CD14-positive monocyte (primary cell): ENCODE results near the gene FOXO4. TPM values are rescaled to one million over a fixed set of nuclear protein-coding genes. Genes with fewer than 3 reads are reported as not detected.

ENCODE experiments used
- DNase-seq, 3 donors: peaks; one replicate each; pipeline ENCODE4 v3.0.0-alpha.2; 2011 to 2022
- H2AFZ ChIP-seq: 2 replicates; pipeline ENCODE4 v1.6.0; 2012; ENCODE audit warnings: mild to moderate bottlenecking, low read depth, low read length, inconsistent platforms; ENCODE audit not compliant: insufficient read depth, poor library complexity, severe bottlenecking
- H3K27ac ChIP-seq, 2 donors: 1 replicate in 1 of 2; 2 replicates in 1 of 2; pipeline ENCODE4 v1.5.1; 2012 to 2013; ENCODE audit warnings: low read length in 2 of 2, control low read depth in 1 of 2, inconsistent platforms in 1 of 2, low read depth in 1 of 2, mild to moderate bottlenecking in 1 of 2
- H3K27me3 ChIP-seq, 2 donors: one replicate each; pipeline versions ENCODE4 v1.6.0 to v1.6.1; 2011 to 2013; ENCODE audit warnings: low read length in 2 of 2; ENCODE audit not compliant: control insufficient read depth in 2 of 2, insufficient read depth in 2 of 2
- H3K36me3 ChIP-seq, 2 donors: replicated peaks in 1 of 2; 1 replicate in 1 of 2; 2 replicates in 1 of 2; pipeline versions ENCODE4 v1.5.1 to v1.6.1; 2012 to 2013; ENCODE audit warnings: low read length in 2 of 2, control low read depth in 1 of 2, inconsistent platforms in 1 of 2, mild to moderate bottlenecking in 1 of 2; ENCODE audit not compliant: insufficient read depth in 2 of 2, control insufficient read depth in 1 of 2
- H3K4me1 ChIP-seq, 2 donors: 1 replicate in 1 of 2; 2 replicates in 1 of 2; pipeline versions ENCODE4 v1.5.1 to v1.6.1; 2012 to 2013; ENCODE audit warnings: low read length in 2 of 2, control low read depth in 1 of 2, inconsistent platforms in 1 of 2, mild to moderate bottlenecking in 1 of 2, moderate library complexity in 1 of 2; ENCODE audit not compliant: insufficient read depth in 2 of 2, control insufficient read depth in 1 of 2
- H3K4me2 ChIP-seq: replicated peaks from 2 replicates; pipeline ENCODE3; 2012; ENCODE audit warnings: low read length, moderate library complexity, mild to moderate bottlenecking; ENCODE audit not compliant: poor library complexity, severe bottlenecking; ENCODE audit errors: extremely low read depth
- H3K4me3 ChIP-seq, 3 experiments: fragments of 200-600 bp in 1 of 3; sonication (generic) in 1 of 3; replicated peaks in 1 of 3; 1 replicate in 2 of 3; 2 replicates in 1 of 3; pipeline ENCODE4 v1.5.1; 2011 to 2013; ENCODE audit warnings: low read length in 3 of 3, mild to moderate bottlenecking in 3 of 3, control low read depth in 2 of 3, low read depth in 2 of 3, inconsistent platforms in 1 of 3, moderate library complexity in 1 of 3
- H3K79me2 ChIP-seq: 2 replicates; pipeline ENCODE4 v1.6.0; 2012; ENCODE audit warnings: mild to moderate bottlenecking, control low read depth, inconsistent platforms, low read length, moderate library complexity; ENCODE audit not compliant: insufficient read depth
- H3K9ac ChIP-seq: 2 replicates; pipeline ENCODE4 v1.6.0; 2017; ENCODE audit warnings: low read length, mild to moderate bottlenecking; ENCODE audit not compliant: insufficient read depth, poor library complexity, severe bottlenecking
- H3K9me3 ChIP-seq, 2 donors: replicated peaks in 1 of 2; 1 replicate in 1 of 2; 2 replicates in 1 of 2; pipeline versions ENCODE4 v1.5.1 to v1.6.1; 2012 to 2013; ENCODE audit warnings: low read length in 2 of 2, control low read depth in 1 of 2; ENCODE audit not compliant: control insufficient read depth in 1 of 2, insufficient read depth in 1 of 2
- H4K20me1 ChIP-seq: 2 replicates; pipeline ENCODE4 v1.6.0; 2012; ENCODE audit warnings: mild to moderate bottlenecking, low read length, control low read depth, moderate library complexity; ENCODE audit not compliant: insufficient read depth
- H3K27ac Mint-ChIP-seq, 7 donors: one replicate each; pipeline ENCODE4 v1.8.0; 2020; ENCODE audit warnings: mild to moderate bottlenecking in 7 of 7, mixed read lengths in 7 of 7, moderate library complexity in 6 of 7, inconsistent platforms in 2 of 7
- H3K27me3 Mint-ChIP-seq, 3 donors: one replicate each; pipeline ENCODE4 v1.8.0; 2021 to 2022; ENCODE audit warnings: low read depth in 3 of 3, mild to moderate bottlenecking in 3 of 3, mixed read lengths in 3 of 3, moderate library complexity in 3 of 3, inconsistent platforms in 1 of 3
- H3K36me3 Mint-ChIP-seq, 2 donors: one replicate each; pipeline ENCODE4 v1.8.0; 2020; ENCODE audit warnings: mixed read lengths in 2 of 2, inconsistent platforms in 1 of 2, mild to moderate bottlenecking in 1 of 2
- H3K4me1 Mint-ChIP-seq: one replicate; pipeline ENCODE4 v1.8.0; 2020; ENCODE audit warnings: mild to moderate bottlenecking, mixed read lengths
- H3K4me3 Mint-ChIP-seq, 2 donors: one replicate each; pipeline ENCODE4 v1.8.0; 2020; ENCODE audit warnings: mild to moderate bottlenecking in 2 of 2, mixed read lengths in 2 of 2, moderate library complexity in 1 of 2
- H3K9me3 Mint-ChIP-seq, 7 donors: one replicate each; pipeline ENCODE4 v1.8.0; 2020 to 2022; ENCODE audit warnings: mixed read lengths in 7 of 7, mild to moderate bottlenecking in 6 of 7, moderate library complexity in 6 of 7, inconsistent platforms in 2 of 7
- WGBS: methylation state at CpG from one replicate; pipeline ENCODE4 v1.1.5; 2013; ENCODE audit warnings: missing lambda C conversion rate; ENCODE audit not compliant: insufficient coverage; 5-methylcytosine and 5-hydroxymethylcytosine counted together
- intact Hi-C, 2 donors: fragments of 100-400 bp; cut with micrococcal nuclease; formaldehyde crosslinking; loops; one replicate each; pipeline versions ENCODE4 v1.15.0 to v1.15.1; 2023
- polyA plus RNA-seq, 3 donors: library from polyadenylated mRNA; depleted of rRNA in 1 of 3; unstranded in 2 of 3; stranded (reverse) in 1 of 3; fragments of 300-500 nt in 2 of 3; fragments of >200 nt in 1 of 3; fragmentation: Illumina TruSeq in 2 of 3; gene quantifications; 1 replicate in 2 of 3; 2 replicates in 1 of 3; pipeline ENCODE4 v1.2.3, GENCODE V29; 2012 to 2021
- TF ChIP-seq, protein P1 (sequence below): fragments of 200-600 bp; IDR thresholded peaks from one replicate; pipeline ENCODE4 v1.8.0; 2022; ENCODE audit warnings: antibody characterized with exemption, mild to moderate bottlenecking

The FOXO4 gene
- polyA plus RNA-seq, 3 donors: 1.4 to 9.2 (median 1.5) TPM

DNA sequence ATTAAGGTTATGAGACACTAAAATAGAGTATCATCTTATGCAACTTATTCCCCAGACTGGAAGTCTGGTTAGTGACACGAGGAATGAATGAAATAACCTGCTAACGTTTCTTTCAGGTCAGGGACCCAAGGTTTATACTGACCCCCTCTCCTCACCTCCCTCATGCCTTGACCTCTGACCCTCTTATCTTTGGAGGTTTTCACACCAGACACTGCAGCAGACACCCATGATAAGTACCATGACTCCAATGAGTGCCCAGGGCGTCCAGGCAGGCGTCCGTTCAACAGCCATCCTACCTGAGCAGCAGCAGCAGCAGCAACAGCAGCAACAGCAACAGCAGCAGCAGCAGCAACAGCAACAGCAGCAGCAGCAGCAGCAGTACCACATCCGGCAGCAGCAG, 44.8 kb downstream of the FOXO4 start:
- Mint-ChIP-seq H3K9me3 (peaks cover 0 to 5% (median 0%) of the 10 kb centered on the region in 7 donors), H3K4me3 (no peak overlapping the region), H3K27ac (no peak overlapping the region), H3K4me1 (peaks cover 15% of the 10 kb centered on the region), H3K27me3 (peaks cover 0 to 21% (median 1%) of the 10 kb centered on the region in 3 donors), H3K36me3 (peaks cover 54 to 69% of the 10 kb centered on the region in 2 donors)
- Histone ChIP-seq H3K9me3 (no peaks in the 10 kb centered on the region), H3K4me2 (no peak overlapping the region), H4K20me1 (no peaks in the 10 kb centered on the region), H3K27ac (no peak overlapping the region), H3K36me3 (peaks cover 55 to 66% of the 10 kb centered on the region in 2 donors), H3K27me3 (no peaks in the 10 kb centered on the region), H3K79me2 (no peaks in the 10 kb centered on the region), H3K4me3 (no peak overlapping the region), H2AFZ (no peak overlapping the region), H3K9ac (no peak overlapping the region), H3K4me1 (peaks cover 0 to 7% of the 10 kb centered on the region in 2 donors)
- TF ChIP-seq, protein P1, sequence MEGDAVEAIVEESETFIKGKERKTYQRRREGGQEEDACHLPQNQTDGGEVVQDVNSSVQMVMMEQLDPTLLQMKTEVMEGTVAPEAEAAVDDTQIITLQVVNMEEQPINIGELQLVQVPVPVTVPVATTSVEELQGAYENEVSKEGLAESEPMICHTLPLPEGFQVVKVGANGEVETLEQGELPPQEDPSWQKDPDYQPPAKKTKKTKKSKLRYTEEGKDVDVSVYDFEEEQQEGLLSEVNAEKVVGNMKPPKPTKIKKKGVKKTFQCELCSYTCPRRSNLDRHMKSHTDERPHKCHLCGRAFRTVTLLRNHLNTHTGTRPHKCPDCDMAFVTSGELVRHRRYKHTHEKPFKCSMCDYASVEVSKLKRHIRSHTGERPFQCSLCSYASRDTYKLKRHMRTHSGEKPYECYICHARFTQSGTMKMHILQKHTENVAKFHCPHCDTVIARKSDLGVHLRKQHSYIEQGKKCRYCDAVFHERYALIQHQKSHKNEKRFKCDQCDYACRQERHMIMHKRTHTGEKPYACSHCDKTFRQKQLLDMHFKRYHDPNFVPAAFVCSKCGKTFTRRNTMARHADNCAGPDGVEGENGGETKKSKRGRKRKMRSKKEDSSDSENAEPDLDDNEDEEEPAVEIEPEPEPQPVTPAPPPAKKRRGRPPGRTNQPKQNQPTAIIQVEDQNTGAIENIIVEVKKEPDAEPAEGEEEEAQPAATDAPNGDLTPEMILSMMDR: no peak
- intact Hi-C loops: no loop called here
- no peak for DNase-seq
- no CpG with 5 or more reads among the region's 6 CpGs for WGBS

DNA sequence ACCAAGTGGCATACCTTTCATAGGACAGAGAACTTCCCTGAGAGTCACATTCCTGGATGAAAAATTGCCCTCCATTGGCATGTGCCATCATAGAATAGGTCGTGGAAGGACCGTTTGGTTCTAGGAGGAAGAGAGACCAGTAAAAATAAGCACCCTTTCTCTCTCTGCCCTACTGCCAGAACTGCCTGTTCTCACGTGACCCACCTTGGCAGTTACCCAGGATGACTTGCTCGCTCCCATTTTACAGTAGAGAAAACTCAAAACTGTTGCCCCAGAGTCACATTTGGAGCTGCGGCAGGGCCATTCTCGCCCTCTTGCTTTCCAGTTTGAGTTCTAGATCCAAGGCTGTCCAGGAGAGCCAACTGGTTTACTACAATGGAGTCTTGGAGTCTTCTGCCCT, 47.9 kb downstream of the FOXO4 start:
- Mint-ChIP-seq H3K36me3 (peaks cover 25 to 38% of the 10 kb centered on the region in 2 donors), H3K4me1 (peaks cover 34% of the 10 kb centered on the region), H3K9me3 (peaks cover 0 to 5% (median 0%) of the 10 kb centered on the region in 7 donors), H3K27ac (peak overlapping the region in 3 of 7 donors; percentile 42 to 75 (median 46)), H3K4me3 (no peak overlapping the region), H3K27me3 (peaks cover 0 to 17% (median 0%) of the 10 kb centered on the region in 3 donors)
- Histone ChIP-seq H3K4me1 (peaks cover 17 to 29% of the 10 kb centered on the region in 2 donors), H2AFZ (no peak overlapping the region), H3K9me3 (no peaks in the 10 kb centered on the region), H3K4me2 (no peak overlapping the region), H3K4me3 (no peak overlapping the region), H3K79me2 (no peaks in the 10 kb centered on the region), H3K27ac (no peak overlapping the region), H3K27me3 (no peaks in the 10 kb centered on the region), H3K9ac (no peak overlapping the region), H3K36me3 (peaks cover 26 to 35% of the 10 kb centered on the region in 2 donors), H4K20me1 (no peaks in the 10 kb centered on the region)
- intact Hi-C loops: no loop called here
- TF ChIP-seq, protein P1: no peak
- no peak for DNase-seq
- WGBS: 80% methylated on average over 1 of the region's 6 CpGs
